Osteoblast (primary cell): ENCODE results near the gene SP2. TPM values are rescaled to one million over a fixed set of nuclear protein-coding genes. Genes with fewer than 3 reads are reported as not detected.

Experiments used
- DNase-seq: peaks from one replicate; pipeline ENCODE4 v3.0.0; 2011; ENCODE audit warnings: low spot score, mixed read lengths; ENCODE audit not compliant: insufficient read length; ENCODE audit errors: missing footprints
- H2AFZ ChIP-seq: 2 replicates; pipeline ENCODE4 v1.6.0; 2011; ENCODE audit warnings: mild to moderate bottlenecking, low read length
- H3K27ac ChIP-seq: 2 replicates; pipeline ENCODE4 v1.5.1; 2011; ENCODE audit warnings: mild to moderate bottlenecking, low read depth, low read length, moderate library complexity
- H3K27me3 ChIP-seq: 2 replicates; pipeline ENCODE4 v1.6.0; 2012; ENCODE audit warnings: mild to moderate bottlenecking, control low read depth, inconsistent platforms, low read length, moderate library complexity; ENCODE audit not compliant: insufficient read depth
- H3K36me3 ChIP-seq: 2 replicates; pipeline ENCODE4 v1.5.1; 2011; ENCODE audit warnings: mild to moderate bottlenecking, low read length, control low read depth, moderate library complexity; ENCODE audit not compliant: insufficient read depth
- H3K4me1 ChIP-seq: 2 replicates; pipeline ENCODE4 v1.5.1; 2011; ENCODE audit warnings: mild to moderate bottlenecking, low read length, control low read depth, moderate library complexity; ENCODE audit not compliant: insufficient read depth
- H3K4me2 ChIP-seq: 2 replicates; pipeline ENCODE4 v1.6.0; 2011; ENCODE audit warnings: mild to moderate bottlenecking, low read length; ENCODE audit not compliant: insufficient read depth
- H3K4me3 ChIP-seq: fragments of 200-600 bp; sonication (generic); 3 replicates; pipeline ENCODE4 v1.5.1; 2012; ENCODE audit warnings: mild to moderate bottlenecking, low read length, inconsistent platforms; ENCODE audit not compliant: insufficient read depth
- H3K79me2 ChIP-seq: 2 replicates; pipeline ENCODE4 v1.6.0; 2012; ENCODE audit warnings: mild to moderate bottlenecking, low read length, control low read depth, inconsistent platforms; ENCODE audit not compliant: insufficient read depth
- H3K9me3 ChIP-seq: 2 replicates; pipeline ENCODE4 v1.5.1; 2011; ENCODE audit warnings: low read depth, low read length, control low read depth
- H4K20me1 ChIP-seq: 2 replicates; pipeline ENCODE4 v1.6.0; 2012; ENCODE audit warnings: mild to moderate bottlenecking, low read length, control low read depth; ENCODE audit not compliant: insufficient read depth
- CTCF ChIP-seq: IDR thresholded peaks from 2 replicates; pipeline ENCODE4 v1.5.1; 2011; ENCODE audit warnings: mild to moderate bottlenecking, low read depth, low read length, moderate library complexity; ENCODE audit errors: extremely low read depth
- total RNA-seq: library from RNA; depleted of rRNA; stranded (reverse); fragments of >200 nt; gene quantifications from 2 replicates; pipeline ENCODE4 v1.2.3, GENCODE V29; 2012

The SP2 gene
- total RNA-seq, 1 donor = 2.5 TPM

DNA sequence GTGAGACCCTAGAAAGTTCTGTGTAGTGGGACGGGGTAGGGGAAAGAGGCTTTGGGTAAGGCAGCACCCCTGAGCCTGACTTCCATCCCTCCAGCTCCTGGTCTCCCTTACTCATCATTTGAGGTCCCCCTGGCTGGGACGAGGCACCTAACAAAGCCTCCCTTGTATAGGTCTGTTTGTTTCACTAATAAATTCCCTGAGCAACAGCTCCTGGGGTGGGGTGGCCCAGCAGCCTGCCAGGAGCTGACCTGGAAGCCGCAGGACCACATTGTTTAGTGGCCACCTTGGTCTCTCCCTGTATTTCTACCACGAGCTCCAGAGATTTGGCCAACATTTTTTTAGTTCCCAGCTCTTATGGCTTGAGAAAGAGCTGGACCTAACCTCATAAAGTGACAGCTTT, 54.4 kb downstream of the SP2 start:
- no peak for TF ChIP-seq CTCF

DNA sequence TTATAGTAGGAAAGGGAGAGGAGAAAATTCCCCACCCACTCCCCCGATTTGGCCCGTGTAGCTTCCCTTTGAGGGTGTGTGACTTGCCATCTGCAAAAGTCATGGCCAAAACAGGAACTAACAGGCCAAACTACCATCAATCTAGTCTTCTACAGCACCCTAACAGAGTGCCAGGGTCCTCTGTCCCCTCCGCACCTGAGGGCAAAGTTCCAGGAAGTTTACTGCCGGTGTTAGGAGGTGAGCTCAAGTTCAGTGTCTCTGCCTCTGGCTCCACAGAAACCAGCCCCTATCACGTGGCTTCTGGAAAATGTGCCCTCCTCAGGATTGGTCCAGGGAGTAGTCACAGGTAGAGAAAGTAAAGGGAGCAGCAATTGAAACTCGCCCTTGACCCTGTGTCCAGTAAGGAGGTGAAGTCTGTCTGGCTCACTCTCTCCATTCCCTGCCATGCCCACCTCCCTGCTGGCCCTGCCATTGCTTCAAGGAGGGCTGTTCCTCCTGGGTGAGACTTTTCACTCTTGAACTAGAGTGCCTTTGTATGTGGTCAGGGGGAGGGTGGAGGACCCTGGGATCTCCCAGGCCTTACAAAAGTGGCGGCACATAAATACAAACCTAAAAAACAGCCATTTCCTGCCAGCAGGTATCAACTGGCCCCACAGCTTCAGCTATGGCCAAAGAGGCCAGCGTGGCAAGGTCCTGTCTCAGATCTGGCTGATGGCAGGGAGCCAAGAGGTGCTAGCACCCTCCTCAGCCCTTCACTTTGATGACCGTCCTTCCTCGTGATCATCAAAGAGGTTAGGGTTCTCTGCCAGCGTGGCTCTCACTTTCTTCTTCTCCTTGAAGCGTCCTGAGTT, 56.4 kb downstream of the SP2 start:
- Histone ChIP-seq H3K9me3 (no peaks in the 10 kb centered on the region), H2AFZ (no peak overlapping the region), H3K4me2 (no peak overlapping the region), H4K20me1 (no peaks in the 10 kb centered on the region), H3K27me3 (no peaks in the 10 kb centered on the region), H3K4me1 (peaks cover 17% of the 10 kb centered on the region), H3K27ac (no peak overlapping the region), H3K36me3 (peaks cover 15% of the 10 kb centered on the region), H3K79me2 (no peaks in the 10 kb centered on the region), H3K4me3 (no peak overlapping the region)
- DNase-seq = no peak
- no peak for TF ChIP-seq CTCF

More for the DNA sequence above, 54.4 kb downstream of the SP2 start:
- Histone ChIP-seq H3K36me3 (peaks cover 20% of the 10 kb centered on the region), H3K79me2 (no peaks in the 10 kb centered on the region), H3K27me3 (no peaks in the 10 kb centered on the region), H4K20me1 (no peaks in the 10 kb centered on the region), H3K27ac (no peak overlapping the region), H2AFZ (no peak overlapping the region), H3K4me3 (no peak overlapping the region), H3K9me3 (no peaks in the 10 kb centered on the region), H3K4me1 (peaks cover 31% of the 10 kb centered on the region), H3K4me2 (no peak overlapping the region)
- DNase-seq = no peak

GRCh38 chr17:47953909-47954308, 57.9 kb downstream of the SP2 start:
- Histone ChIP-seq H2AFZ (no peak overlapping the region), H3K79me2 (no peaks in the 10 kb centered on the region), H3K4me3 (no peak overlapping the region), H3K36me3 (peaks cover 15% of the 10 kb centered on the region), H4K20me1 (no peaks in the 10 kb centered on the region), H3K27ac (no peak overlapping the region), H3K4me1 (peaks cover 11% of the 10 kb centered on the region), H3K4me2 (no peak overlapping the region), H3K9me3 (no peaks in the 10 kb centered on the region), H3K27me3 (no peaks in the 10 kb centered on the region)
- DNase-seq = no peak
- peak; percentile 15 for TF ChIP-seq CTCF
